OCI-LY1 (cell line): ENCODE data around the gene MACROD2.

Experiments
- H2AFZ ChIP-seq: fragments of 200-600 bp; sonication (generic), shearing (Covaris generic); 2 replicates; pipeline ENCODE4 v1.6.0; 2014; ENCODE audit warnings: antibody characterized with exemption, mild to moderate bottlenecking, low read length
- H3F3A ChIP-seq: fragments of 200-600 bp; sonication (generic), shearing (Covaris generic); 2 replicates; pipeline ENCODE4 v1.6.0; 2014; ENCODE audit warnings: mild to moderate bottlenecking, antibody characterized with exemption, low read length, moderate library complexity; ENCODE audit not compliant: insufficient read depth
- H3K27ac ChIP-seq: fragments of 200-600 bp; sonication (generic); 2 replicates; pipeline ENCODE4 v1.5.1; 2014; ENCODE audit warnings: low read length, mixed run types, mild to moderate bottlenecking, low read depth; ENCODE audit not compliant: poor library complexity, severe bottlenecking
- H3K27me3 ChIP-seq: fragments of 200-600 bp; sonication (generic); 2 replicates; pipeline ENCODE4 v1.6.0; 2014; ENCODE audit warnings: antibody characterized with exemption, mild to moderate bottlenecking, low read length, moderate library complexity; ENCODE audit not compliant: insufficient read depth
- H3K36me3 ChIP-seq: fragments of 200-600 bp; sonication (generic); 2 replicates; pipeline ENCODE4 v1.6.1; 2014; ENCODE audit warnings: mild to moderate bottlenecking, antibody characterized with exemption, low read length, moderate library complexity, mixed read lengths; ENCODE audit not compliant: insufficient read depth
- H3K4me1 ChIP-seq: fragments of 200-600 bp; sonication (generic); 2 replicates; pipeline ENCODE4 v1.5.1; 2014; ENCODE audit warnings: mild to moderate bottlenecking, low read length, moderate library complexity; ENCODE audit not compliant: insufficient read depth, severe bottlenecking
- H3K4me2 ChIP-seq: fragments of 200-600 bp; sonication (generic), shearing (Covaris generic); 2 replicates; pipeline ENCODE4 v1.6.1; 2014; ENCODE audit warnings: low read length
- H3K4me3 ChIP-seq: fragments of 200-600 bp; sonication (generic); 2 replicates; pipeline ENCODE4 v1.5.1; 2014; ENCODE audit warnings: low read length, low read depth, mild to moderate bottlenecking, mixed read lengths; ENCODE audit not compliant: poor library complexity, severe bottlenecking
- H3K79me2 ChIP-seq: fragments of 200-600 bp; shearing (Covaris generic); 2 replicates; pipeline ENCODE4 v1.6.1; 2016; ENCODE audit warnings: mixed run types, low read length, mixed read lengths; ENCODE audit not compliant: insufficient read depth
- H3K9ac ChIP-seq: fragments of 200-600 bp; sonication (generic), shearing (Covaris generic); 2 replicates; pipeline ENCODE4 v1.6.1; 2014; ENCODE audit warnings: mild to moderate bottlenecking, low read length, mixed read lengths
- H3K9me2 ChIP-seq: fragments of 200-600 bp; sonication (generic), shearing (Covaris generic); 2 replicates; pipeline ENCODE4 v1.6.1; 2014; ENCODE audit warnings: low read depth, mild to moderate bottlenecking, low read length, mixed read lengths
- H3K9me3 ChIP-seq: fragments of 200-600 bp; shearing (Covaris generic); 2 replicates; pipeline ENCODE4 v1.6.1; 2014; ENCODE audit warnings: low read length, mixed read lengths
- H4K20me1 ChIP-seq: fragments of 200-600 bp; sonication (generic), shearing (Covaris generic); 2 replicates; pipeline ENCODE4 v1.6.0; 2016; ENCODE audit warnings: mild to moderate bottlenecking, low read length; ENCODE audit not compliant: insufficient read depth
- EZH2 ChIP-seq: fragments of 200-600 bp; sonication (generic), shearing (Covaris generic); IDR thresholded peaks from 2 replicates; pipeline ENCODE4 v1.8.0; 2017; ENCODE audit warnings: borderline replicate concordance, mixed run types, mild to moderate bottlenecking, antibody characterized with exemption, low read length, moderate library complexity, mixed read lengths
- TF ChIP-seq, protein P1 (sequence below): fragments of 200-600 bp; sonication (generic), shearing (Covaris generic); IDR thresholded peaks from 2 replicates; pipeline ENCODE4 v1.5.1; 2017; ENCODE audit warnings: mild to moderate bottlenecking, antibody characterized with exemption, low read length, moderate library complexity, mixed read lengths

The MACROD2 gene

DNA sequence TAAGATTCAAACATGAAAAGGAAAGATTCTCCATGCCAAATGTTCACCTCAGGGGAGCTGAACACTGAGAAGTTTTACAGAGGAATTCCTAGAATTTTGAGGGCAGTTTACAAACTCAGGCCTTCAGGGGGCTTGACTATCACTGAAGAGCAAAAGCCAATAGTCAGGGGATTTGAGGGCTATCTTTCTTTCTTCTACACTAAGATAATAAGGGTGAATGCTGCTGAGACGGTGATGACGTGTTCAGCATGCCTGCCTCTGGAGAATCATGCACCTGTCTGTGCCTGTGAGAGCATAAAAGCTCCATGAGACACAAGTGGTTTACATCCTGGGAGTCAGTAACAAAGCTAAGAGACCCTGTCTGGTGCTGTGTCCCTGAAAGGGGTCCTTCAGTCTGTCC is 1492.4 kb downstream of the MACROD2 start:
- Histone ChIP-seq H3K4me2 (no peak overlapping the region), H2AFZ (no peak overlapping the region), H3K9me2 (no peaks in the 10 kb centered on the region), H3K9ac (no peak overlapping the region), H3K27ac (no peak overlapping the region), H4K20me1 (no peaks in the 10 kb centered on the region), H3K36me3 (no peaks in the 10 kb centered on the region), H3F3A (no peaks in the 10 kb centered on the region), H3K4me3 (no peak overlapping the region), H3K79me2 (no peaks in the 10 kb centered on the region), H3K9me3 (no peaks in the 10 kb centered on the region), H3K4me1 (no peaks in the 10 kb centered on the region), H3K27me3 (no peaks in the 10 kb centered on the region)
- no peak for TF ChIP-seq EZH2
- TF ChIP-seq, protein P1, sequence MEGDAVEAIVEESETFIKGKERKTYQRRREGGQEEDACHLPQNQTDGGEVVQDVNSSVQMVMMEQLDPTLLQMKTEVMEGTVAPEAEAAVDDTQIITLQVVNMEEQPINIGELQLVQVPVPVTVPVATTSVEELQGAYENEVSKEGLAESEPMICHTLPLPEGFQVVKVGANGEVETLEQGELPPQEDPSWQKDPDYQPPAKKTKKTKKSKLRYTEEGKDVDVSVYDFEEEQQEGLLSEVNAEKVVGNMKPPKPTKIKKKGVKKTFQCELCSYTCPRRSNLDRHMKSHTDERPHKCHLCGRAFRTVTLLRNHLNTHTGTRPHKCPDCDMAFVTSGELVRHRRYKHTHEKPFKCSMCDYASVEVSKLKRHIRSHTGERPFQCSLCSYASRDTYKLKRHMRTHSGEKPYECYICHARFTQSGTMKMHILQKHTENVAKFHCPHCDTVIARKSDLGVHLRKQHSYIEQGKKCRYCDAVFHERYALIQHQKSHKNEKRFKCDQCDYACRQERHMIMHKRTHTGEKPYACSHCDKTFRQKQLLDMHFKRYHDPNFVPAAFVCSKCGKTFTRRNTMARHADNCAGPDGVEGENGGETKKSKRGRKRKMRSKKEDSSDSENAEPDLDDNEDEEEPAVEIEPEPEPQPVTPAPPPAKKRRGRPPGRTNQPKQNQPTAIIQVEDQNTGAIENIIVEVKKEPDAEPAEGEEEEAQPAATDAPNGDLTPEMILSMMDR = no peak

DNA sequence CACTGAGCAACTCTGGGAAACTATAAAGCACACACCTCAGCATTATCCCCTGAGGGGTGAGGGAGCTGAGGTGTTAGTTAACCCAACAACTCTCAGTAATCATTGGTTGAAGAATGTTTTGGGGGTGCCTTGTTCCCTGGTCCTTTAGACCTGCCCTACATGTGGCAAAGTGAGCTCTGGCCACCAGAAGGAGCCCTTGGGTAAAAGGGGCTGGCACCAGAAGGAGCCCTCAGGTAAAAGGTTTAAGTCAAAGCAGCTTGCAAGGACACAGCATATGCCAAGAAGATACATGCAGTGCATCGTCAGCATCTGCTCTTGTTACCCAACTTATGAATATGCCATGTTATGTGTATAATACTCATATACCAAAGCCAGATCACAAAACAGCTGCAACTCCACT is 1496.3 kb downstream of the MACROD2 start:
- Histone ChIP-seq H4K20me1 (no peaks in the 10 kb centered on the region), H3K27me3 (no peaks in the 10 kb centered on the region), H3K9ac (no peak overlapping the region), H3K9me2 (no peaks in the 10 kb centered on the region), H3K79me2 (no peaks in the 10 kb centered on the region), H3K4me1 (no peaks in the 10 kb centered on the region), H3K9me3 (no peaks in the 10 kb centered on the region), H3K27ac (no peak overlapping the region), H3F3A (no peaks in the 10 kb centered on the region), H3K4me2 (no peak overlapping the region), H2AFZ (no peak overlapping the region), H3K4me3 (no peak overlapping the region), H3K36me3 (no peaks in the 10 kb centered on the region)
- no peak for TF ChIP-seq EZH2
- TF ChIP-seq, protein P1 = no peak; the same call in 1 of the 2 replicates

DNA sequence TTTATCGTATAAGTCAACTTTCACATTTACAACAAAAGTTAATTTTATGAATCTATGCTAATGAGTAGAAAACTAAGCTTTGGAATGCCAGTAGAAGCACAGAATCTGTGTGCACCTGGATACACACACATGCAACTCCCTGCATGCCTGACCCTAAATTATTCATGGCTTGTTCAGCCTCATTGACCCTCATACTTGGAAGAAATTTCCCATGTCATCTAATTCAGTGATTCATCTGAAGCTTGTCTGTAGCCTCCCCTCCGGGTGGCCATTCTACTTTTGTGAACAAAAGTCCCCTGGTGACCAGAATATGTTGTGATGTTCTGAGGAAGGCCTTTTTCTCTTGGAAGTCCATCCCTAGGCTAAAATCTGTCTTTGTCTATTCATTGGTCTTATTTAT is 1499.5 kb downstream of the MACROD2 start:
- Histone ChIP-seq H3K27me3 (no peaks in the 10 kb centered on the region), H3K9me3 (no peaks in the 10 kb centered on the region)

More for the DNA sequence above, 1499.5 kb downstream of the MACROD2 start:
- Histone ChIP-seq H3K79me2 (no peaks in the 10 kb centered on the region), H3F3A (no peaks in the 10 kb centered on the region), H3K4me3 (no peak overlapping the region), H3K9me2 (no peaks in the 10 kb centered on the region), H3K27ac (no peak overlapping the region), H2AFZ (no peak overlapping the region), H3K4me2 (no peak overlapping the region), H4K20me1 (no peaks in the 10 kb centered on the region), H3K9ac (no peak overlapping the region), H3K4me1 (no peaks in the 10 kb centered on the region), H3K36me3 (no peaks in the 10 kb centered on the region)
- no peak for TF ChIP-seq EZH2
- TF ChIP-seq, protein P1 = no peak
